Liver (tissue), 9 donors: ENCODE measurements around the gene RASGRF2. TPM values are rescaled to one million over a fixed set of nuclear protein-coding genes. Genes with fewer than 3 reads are reported as not detected.
"Not testable (repeated sequence)": the region's sequence is repeated elsewhere in the genome, so short reads cannot be mapped to it uniquely, and the experiment has no call there.

Source experiments
- DNase-seq: peaks from one replicate; pipeline ENCODE4 v3.0.0-alpha.2; 2017; ENCODE audit warnings: low spot score
- H3K27ac ChIP-seq, 2 donors: one replicate each; pipeline ENCODE4 v1.7.0; 2013; ENCODE audit warnings: inconsistent platforms in 2 of 2, low read length in 2 of 2, control low read depth in 1 of 2, low read depth in 1 of 2, mild to moderate bottlenecking in 1 of 2
- H3K27me3 ChIP-seq, 4 donors: one replicate each; pipeline versions ENCODE4 v1.6.1 to v1.7.0; 2013; ENCODE audit warnings: low read length in 3 of 4, inconsistent platforms in 1 of 4, mild to moderate bottlenecking in 1 of 4, moderate library complexity in 1 of 4; ENCODE audit not compliant: control insufficient read depth in 4 of 4, insufficient read depth in 4 of 4
- H3K36me3 ChIP-seq, 4 donors: one replicate each; pipeline versions ENCODE4 v1.6.1 to v1.7.0; 2013; ENCODE audit warnings: low read length in 3 of 4, mild to moderate bottlenecking in 3 of 4, low read depth in 1 of 4, moderate library complexity in 1 of 4; ENCODE audit not compliant: control insufficient read depth in 4 of 4, insufficient read depth in 3 of 4
- H3K4me1 ChIP-seq, 4 donors: one replicate each; pipeline versions ENCODE4 v1.6.1 to v1.7.0; 2013; ENCODE audit warnings: low read length in 3 of 4, mild to moderate bottlenecking in 3 of 4, moderate library complexity in 1 of 4; ENCODE audit not compliant: control insufficient read depth in 4 of 4, insufficient read depth in 4 of 4
- H3K4me3 ChIP-seq, 3 donors: one replicate each; pipeline versions ENCODE4 v1.6.1 to v1.7.0; 2013; ENCODE audit warnings: low read length in 3 of 3, control low read depth in 1 of 3, low read depth in 1 of 3, mild to moderate bottlenecking in 1 of 3
- H3K9ac ChIP-seq, 2 donors: one replicate each; pipeline ENCODE4 v1.7.0; 2013; ENCODE audit warnings: low read length in 2 of 2, mild to moderate bottlenecking in 2 of 2, moderate library complexity in 2 of 2, control low read depth in 1 of 2, low read depth in 1 of 2
- H3K9me3 ChIP-seq, 4 donors: one replicate each; pipeline versions ENCODE4 v1.6.1 to v1.7.0; 2013; ENCODE audit warnings: low read length in 3 of 4; ENCODE audit not compliant: control insufficient read depth in 4 of 4
- ATF3 ChIP-seq: IDR thresholded peaks from 2 replicates; pipeline ENCODE4 v1.6.1; 2016; ENCODE audit warnings: antibody characterized with exemption
- CTCF ChIP-seq: fragments of 150-350 bp; IDR thresholded peaks from 2 replicates; pipeline ENCODE4 v1.5.1; 2017; ENCODE audit warnings: improper control_type of control experiment, low read depth, low read length; ENCODE audit not compliant: missing input control
- EGR1 ChIP-seq, 2 donors: IDR thresholded peaks; 2 replicates each; pipeline ENCODE4 v1.6.1; 2016 to 2018; ENCODE audit warnings: antibody characterized with exemption in 2 of 2, low read depth in 2 of 2
- FOXA1 ChIP-seq: IDR thresholded peaks from 2 replicates; pipeline ENCODE4 v1.6.1; 2016; ENCODE audit warnings: antibody characterized with exemption
- FOXA2 ChIP-seq: IDR thresholded peaks from 2 replicates; pipeline ENCODE4 v1.6.1; 2016; ENCODE audit warnings: antibody characterized with exemption
- GABPA ChIP-seq, 2 donors: IDR thresholded peaks in 1 of 2; conservative IDR thresholded peaks in 1 of 2; 2 replicates each; pipeline ENCODE4 v1.6.1; 2016; ENCODE audit warnings: antibody characterized with exemption in 2 of 2, mild to moderate bottlenecking in 1 of 2, moderate library complexity in 1 of 2
- HNF4G ChIP-seq: IDR thresholded peaks from 2 replicates; pipeline ENCODE4 v1.6.1; 2016; ENCODE audit warnings: antibody characterized with exemption
- JUND ChIP-seq, 2 donors: IDR thresholded peaks; 2 replicates each; pipeline ENCODE4 v1.6.1; 2016; ENCODE audit warnings: antibody characterized with exemption in 2 of 2
- MAX ChIP-seq: IDR thresholded peaks from 2 replicates; pipeline ENCODE4 v1.6.1; 2016; ENCODE audit warnings: antibody characterized with exemption
- NR2F2 ChIP-seq: IDR thresholded peaks from 2 replicates; pipeline ENCODE4 v1.6.1; 2016; ENCODE audit warnings: antibody characterized with exemption
- RAD21 ChIP-seq, 2 donors: IDR thresholded peaks; 2 replicates each; pipeline ENCODE4 v1.6.1; 2016; ENCODE audit warnings: antibody characterized with exemption in 2 of 2, mild to moderate bottlenecking in 2 of 2
- REST ChIP-seq: IDR thresholded peaks from 2 replicates; pipeline ENCODE4 v1.6.1; 2016; ENCODE audit warnings: antibody characterized with exemption, mild to moderate bottlenecking
- SP1 ChIP-seq: IDR thresholded peaks from 2 replicates; pipeline ENCODE4 v1.6.1; 2018; ENCODE audit warnings: antibody characterized with exemption, mild to moderate bottlenecking
- TAF1 ChIP-seq: conservative IDR thresholded peaks from 2 replicates; pipeline ENCODE4 v1.6.1; 2016; ENCODE audit warnings: antibody characterized with exemption, mild to moderate bottlenecking
- YY1 ChIP-seq: IDR thresholded peaks from 2 replicates; pipeline ENCODE4 v1.6.1; 2016; ENCODE audit warnings: antibody characterized with exemption, mild to moderate bottlenecking
- WGBS: extraction: QIAGEN DNeasy Blood & Tissue Kit; methylation state at CpG from one replicate; pipeline ENCODE4 v1.1.7; 2013; 5-methylcytosine and 5-hydroxymethylcytosine counted together
- polyA plus RNA-seq, 2 donors: library from polyadenylated mRNA; stranded (reverse) in 1 of 2; unstranded in 1 of 2; fragments of 200-250 nt in 1 of 2; fragments of >200 nt in 1 of 2; fragmentation: Nextera tagmentation in 1 of 2; extraction: Ambion mirVana in 1 of 2; gene quantifications; one replicate each; pipeline versions ENCODE4 v1.2.1 to v1.2.3, GENCODE V29; 2013 to 2015
- total RNA-seq, 2 donors: library from RNA; depleted of rRNA; stranded (reverse); fragments of >200 nt; gene quantifications; one replicate each; pipeline ENCODE4 v1.2.3, GENCODE V29; 2014
- donor health status: healthy.
- donor health status: healthy.
- donor health status: healthy.
- donor health status: healthy.
- donor health status: healthy.

RASGRF2 gene
- total and polyA plus RNA-seq, 4 donors = 0.12 to 3.3 (median 0.23) TPM

- TF ChIP-seq MAX (no peak), JUND (IDR thresholded peaks at IDR 0.05) (no peak), FOXA2 (no peak), SP1 (no peak), HNF4G (no peak), TAF1 (no peak), CTCF (no peak), YY1 (no peak)
Observed at GRCh38 chr5:81046041-81046440, 85.9 kb downstream of the RASGRF2 start (continued).

- Histone ChIP-seq H3K27me3 (no peaks in the 10 kb centered on the region), H3K4me3 (no peak overlapping the region), H3K27ac (no peak overlapping the region), H3K9ac (no peak overlapping the region), H3K36me3 (no peaks in the 10 kb centered on the region), H3K9me3 (no peaks in the 10 kb centered on the region), H3K4me1 (no peaks in the 10 kb centered on the region)
- TF ChIP-seq NR2F2 (no peak), EGR1 (IDR thresholded peaks at IDR 0.05; ENCODE audit: low read depth in 2 of 2) (no peak), TAF1 (no peak), FOXA1 (no peak), GABPA (IDR thresholded peaks at IDR 0.05 in 1 of 2, conservative IDR thresholded peaks at IDR 0.05 in 1 of 2) (no peak), FOXA2 (no peak), ATF3 (no peak), RAD21 (IDR thresholded peaks at IDR 0.05) (no peak), REST (no peak), YY1 (no peak)
- no peak for DNase-seq
- WGBS = 92% methylated on average over 2 of the region's 2 CpGs
Observed at GRCh38 chr5:81052325-81052724, 92.2 kb downstream of the RASGRF2 start.

- not testable (repeated sequence) for H3K27me3 ChIP-seq, H3K27ac ChIP-seq, H3K9ac ChIP-seq, DNase-seq, H3K4me1 ChIP-seq, H3K4me3 ChIP-seq, H3K9me3 ChIP-seq, H3K36me3 ChIP-seq
- WGBS = 88% methylated on average over 4 of the region's 4 CpGs
Observed at GRCh38 chr5:81053282-81053681, 93.1 kb downstream of the RASGRF2 start.
